ENCODE results near the gene PCDHGA9. TPM values are rescaled to one million over a fixed set of nuclear protein-coding genes. Genes with fewer than 3 reads are reported as not detected.
"Not testable (repeated sequence)": the region's sequence is repeated elsewhere in the genome, so short reads cannot be mapped to it uniquely, and the experiment has no call there.

The PCDHGA9 gene
- total RNA-seq, 4 donors from 2014 or later, result 4.1 to 8.3 (median 5.6) TPM

DNA sequence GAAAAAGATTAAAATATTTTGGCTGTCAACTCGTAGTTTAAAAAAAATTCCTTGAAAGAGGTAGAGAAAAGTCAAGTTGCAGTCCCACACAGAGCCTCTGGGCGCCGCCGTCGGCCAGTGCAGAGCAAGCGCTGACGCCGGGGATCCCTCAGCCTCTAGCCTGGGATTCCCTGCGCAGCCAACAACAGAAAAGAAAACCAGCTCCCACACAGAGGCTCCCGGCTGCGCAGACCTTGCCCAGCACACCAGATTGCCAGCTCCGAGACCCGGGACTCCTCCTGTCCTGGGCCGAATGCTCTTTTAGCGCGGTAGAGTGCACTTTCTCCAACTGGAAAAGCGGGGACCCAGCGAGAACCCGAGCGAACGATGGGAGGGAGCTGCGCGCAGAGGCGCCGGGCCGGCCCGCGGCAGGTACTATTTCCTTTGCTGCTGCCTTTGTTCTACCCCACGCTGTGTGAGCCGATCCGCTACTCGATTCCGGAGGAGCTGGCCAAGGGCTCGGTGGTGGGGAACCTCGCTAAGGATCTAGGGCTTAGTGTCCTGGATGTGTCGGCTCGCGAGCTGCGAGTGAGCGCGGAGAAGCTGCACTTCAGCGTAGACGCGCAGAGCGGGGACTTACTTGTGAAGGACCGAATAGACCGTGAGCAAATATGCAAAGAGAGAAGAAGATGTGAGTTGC, 15.1 kb downstream of the PCDHGA9 start, which contains the start of gene PCDHGB7:
Gene PCDHGB7 (plus strand): TSS at position 184 of the 679 bp plus-strand sequence. CDS start 183 bp downstream, at position 367.
- TF ChIP-seq, protein P1, sequence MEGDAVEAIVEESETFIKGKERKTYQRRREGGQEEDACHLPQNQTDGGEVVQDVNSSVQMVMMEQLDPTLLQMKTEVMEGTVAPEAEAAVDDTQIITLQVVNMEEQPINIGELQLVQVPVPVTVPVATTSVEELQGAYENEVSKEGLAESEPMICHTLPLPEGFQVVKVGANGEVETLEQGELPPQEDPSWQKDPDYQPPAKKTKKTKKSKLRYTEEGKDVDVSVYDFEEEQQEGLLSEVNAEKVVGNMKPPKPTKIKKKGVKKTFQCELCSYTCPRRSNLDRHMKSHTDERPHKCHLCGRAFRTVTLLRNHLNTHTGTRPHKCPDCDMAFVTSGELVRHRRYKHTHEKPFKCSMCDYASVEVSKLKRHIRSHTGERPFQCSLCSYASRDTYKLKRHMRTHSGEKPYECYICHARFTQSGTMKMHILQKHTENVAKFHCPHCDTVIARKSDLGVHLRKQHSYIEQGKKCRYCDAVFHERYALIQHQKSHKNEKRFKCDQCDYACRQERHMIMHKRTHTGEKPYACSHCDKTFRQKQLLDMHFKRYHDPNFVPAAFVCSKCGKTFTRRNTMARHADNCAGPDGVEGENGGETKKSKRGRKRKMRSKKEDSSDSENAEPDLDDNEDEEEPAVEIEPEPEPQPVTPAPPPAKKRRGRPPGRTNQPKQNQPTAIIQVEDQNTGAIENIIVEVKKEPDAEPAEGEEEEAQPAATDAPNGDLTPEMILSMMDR (IDR thresholded peaks at IDR 0.05; ENCODE audit: low read depth), result not testable (repeated sequence)

DNA sequence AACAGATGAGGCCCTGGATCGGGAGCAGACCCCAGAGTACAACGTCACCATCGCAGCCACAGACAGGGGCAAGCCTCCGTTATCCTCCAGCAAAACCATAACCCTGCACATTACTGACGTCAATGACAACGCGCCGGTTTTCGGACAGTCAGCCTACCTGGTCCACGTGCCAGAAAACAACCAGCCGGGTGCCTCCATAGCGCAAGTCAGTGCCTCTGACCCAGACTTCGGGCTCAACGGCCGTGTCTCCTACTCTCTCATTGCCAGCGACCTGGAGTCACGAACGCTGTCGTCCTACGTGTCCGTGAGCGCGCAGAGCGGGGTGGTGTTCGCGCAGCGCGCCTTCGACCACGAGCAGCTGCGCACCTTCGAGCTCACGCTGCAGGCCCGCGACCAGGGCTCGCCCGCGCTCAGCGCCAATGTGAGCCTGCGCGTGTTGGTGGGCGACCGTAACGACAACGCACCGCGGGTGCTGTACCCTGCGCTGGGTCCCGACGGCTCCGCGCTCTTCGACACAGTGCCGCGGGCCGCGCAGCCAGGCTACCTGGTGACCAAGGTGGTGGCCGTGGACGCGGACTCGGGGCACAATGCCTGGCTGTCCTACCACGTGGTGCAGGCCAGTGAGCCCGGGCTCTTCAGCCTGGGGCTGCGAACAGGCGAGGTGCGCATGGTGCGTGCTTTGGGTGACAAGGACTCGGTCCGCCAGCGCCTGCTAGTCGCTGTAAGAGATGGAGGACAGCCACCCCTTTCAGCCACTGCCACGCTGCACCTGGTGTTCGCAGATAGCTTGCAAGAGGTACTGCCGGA, 16.7 kb downstream of the PCDHGA9 start:
- TF ChIP-seq, protein P1 (IDR thresholded peaks at IDR 0.05; ENCODE audit: low read depth), result no peak

DNA sequence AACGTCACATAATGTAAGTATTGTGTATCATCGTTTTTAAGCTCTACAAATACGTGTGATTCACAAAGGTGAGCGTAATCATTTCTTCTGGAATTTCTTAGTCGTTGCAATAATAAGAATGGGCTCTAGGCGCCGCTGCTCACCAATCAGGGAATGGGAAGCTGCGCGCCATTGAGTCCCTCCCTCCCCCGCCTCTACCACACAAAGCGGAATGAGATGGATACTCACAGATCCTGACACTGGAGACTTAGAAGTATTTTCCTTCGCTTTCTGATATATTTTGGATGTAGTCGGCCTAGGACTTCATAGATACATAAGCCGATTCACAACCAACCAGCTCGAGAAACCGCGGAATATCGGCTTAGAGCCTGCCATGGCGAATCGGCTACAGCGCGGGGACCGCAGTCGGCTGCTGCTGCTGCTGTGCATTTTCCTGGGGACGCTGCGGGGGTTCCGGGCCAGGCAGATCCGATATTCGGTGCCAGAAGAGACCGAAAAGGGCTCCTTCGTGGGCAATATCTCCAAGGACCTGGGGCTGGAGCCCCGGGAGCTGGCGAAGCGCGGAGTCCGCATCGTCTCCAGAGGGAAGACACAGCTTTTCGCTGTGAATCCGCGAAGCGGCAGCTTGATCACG, 18.4 kb downstream of the PCDHGA9 start, which contains the start of gene PCDHGA11:
Gene PCDHGA11 (plus strand): TSS at position 197 of the 634 bp plus-strand sequence. CDS start 177 bp downstream, at position 374.
- TF ChIP-seq, protein P1 (IDR thresholded peaks at IDR 0.05; ENCODE audit: low read depth), result no peak

DNA sequence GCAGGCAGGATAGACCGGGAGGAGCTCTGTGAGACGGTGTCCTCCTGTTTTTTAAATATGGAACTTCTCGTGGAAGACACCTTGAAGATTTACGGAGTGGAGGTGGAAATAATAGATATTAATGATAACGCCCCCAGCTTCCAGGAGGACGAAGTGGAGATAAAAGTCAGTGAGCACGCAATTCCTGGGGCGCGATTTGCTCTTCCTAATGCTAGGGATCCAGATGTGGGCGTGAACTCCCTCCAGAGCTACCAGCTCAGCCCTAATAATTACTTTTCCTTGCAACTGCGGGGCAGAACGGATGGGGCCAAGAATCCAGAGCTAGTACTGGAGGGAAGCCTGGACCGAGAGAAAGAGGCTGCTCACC, 18.9 kb downstream of the PCDHGA9 start:
- TF ChIP-seq, protein P1 (IDR thresholded peaks at IDR 0.05; ENCODE audit: low read depth), result no peak

DNA sequence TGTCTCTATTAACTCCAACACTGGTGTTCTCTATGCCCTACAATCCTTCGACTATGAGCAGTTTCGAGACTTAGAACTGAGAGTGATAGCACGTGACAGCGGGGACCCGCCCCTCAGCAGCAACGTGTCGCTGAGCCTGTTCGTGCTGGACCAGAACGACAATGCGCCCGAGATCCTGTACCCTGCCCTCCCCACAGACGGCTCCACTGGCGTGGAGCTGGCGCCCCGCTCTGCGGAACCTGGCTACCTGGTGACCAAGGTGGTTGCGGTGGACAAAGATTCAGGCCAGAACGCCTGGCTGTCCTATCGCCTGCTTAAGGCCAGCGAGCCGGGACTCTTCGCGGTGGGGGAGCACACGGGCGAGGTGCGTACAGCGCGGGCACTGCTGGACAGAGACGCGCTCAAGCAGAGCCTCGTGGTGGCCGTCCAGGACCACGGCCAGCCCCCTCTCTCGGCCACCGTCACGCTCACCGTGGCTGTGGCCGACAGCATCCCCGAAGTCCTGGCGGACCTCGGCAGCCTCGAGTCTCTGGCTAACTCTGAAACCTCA, 20.2 kb downstream of the PCDHGA9 start:
- TF ChIP-seq, protein P1 (IDR thresholded peaks at IDR 0.05; ENCODE audit: low read depth), result no peak

DNA sequence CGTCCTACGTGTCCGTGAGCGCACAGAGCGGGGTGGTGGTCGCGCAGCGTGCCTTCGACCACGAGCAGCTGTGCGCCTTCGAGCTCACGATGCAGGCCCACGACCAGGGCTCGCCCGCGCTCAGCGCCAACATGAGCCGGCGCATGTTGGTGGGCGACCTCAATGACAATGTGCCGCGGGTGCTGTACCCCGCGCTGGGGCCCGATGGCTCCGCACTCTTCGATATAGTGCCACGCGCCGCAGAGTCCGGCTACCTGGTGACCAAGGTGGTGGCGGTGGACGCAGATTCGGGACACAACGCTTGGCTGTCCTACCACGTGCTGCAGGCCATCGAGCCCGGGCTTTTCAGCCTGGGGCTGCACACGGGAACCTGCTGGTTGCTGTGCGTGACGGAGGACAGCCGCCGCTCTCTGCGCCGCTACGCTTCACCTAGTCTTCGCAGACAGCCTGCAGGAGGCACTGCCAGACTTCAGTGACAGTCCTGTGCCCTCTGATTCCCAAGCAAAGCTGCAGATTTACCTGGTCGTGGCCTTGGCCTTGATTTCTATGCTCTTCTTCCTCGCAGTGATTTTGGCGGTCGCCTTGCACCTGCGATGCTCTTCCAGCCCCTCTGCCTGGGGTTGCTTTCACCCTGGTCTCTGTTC, 25.3 kb downstream of the PCDHGA9 start:
- TF ChIP-seq, protein P1 (IDR thresholded peaks at IDR 0.05; ENCODE audit: low read depth), result no peak

All from subcutaneous adipose tissue (tissue), 4 donors.